GM23338 (cell line): Measurements from ENCODE around the gene ACAN. TPM values are rescaled to one million over a fixed set of nuclear protein-coding genes. Genes with fewer than 3 reads are reported as not detected.

Source experiments
- ATAC-seq: fragments of 200-7000 bp; cut with Tn5 transposase; 3 replicates; pipeline ENCODE4 v1.9.1; 2020
- DNase-seq: peaks from one replicate; pipeline ENCODE4 v3.0.0-alpha.2; 2015; ENCODE audit warnings: low spot score
- H2AFZ ChIP-seq: fragments of 200-600 bp; sonication (generic); 2 replicates; pipeline ENCODE4 v1.8.0; 2016; ENCODE audit warnings: antibody characterized with exemption, mild to moderate bottlenecking, moderate library complexity
- H3F3A ChIP-seq: fragments of 200-600 bp; sonication (generic); replicated peaks from 2 replicates; pipeline ENCODE4 v1.8.0; 2017; ENCODE audit warnings: antibody characterized with exemption, mixed run types, low read depth
- H3K27ac ChIP-seq: fragments of 200-600 bp; sonication (generic); 2 replicates; pipeline ENCODE4 v1.6.1; 2016; ENCODE audit warnings: low read depth
- H3K27me3 ChIP-seq: fragments of 200-600 bp; sonication (generic); 2 replicates; pipeline ENCODE4 v1.8.0; 2016; ENCODE audit warnings: mild to moderate bottlenecking, mixed run types, moderate library complexity; ENCODE audit not compliant: insufficient read depth
- H3K36me3 ChIP-seq: fragments of 200-600 bp; sonication (generic); 2 replicates; pipeline ENCODE4 v1.8.0; 2016; ENCODE audit warnings: mild to moderate bottlenecking; ENCODE audit not compliant: insufficient read depth
- H3K4me1 ChIP-seq: fragments of 200-600 bp; sonication (generic); 2 replicates; pipeline ENCODE4 v1.8.0; 2016; ENCODE audit warnings: mild to moderate bottlenecking, moderate library complexity; ENCODE audit not compliant: insufficient read depth
- H3K4me2 ChIP-seq: fragments of 200-600 bp; sonication (generic); 2 replicates; pipeline ENCODE4 v1.7.1; 2017; ENCODE audit warnings: mixed run types
- H3K4me3 ChIP-seq: fragments of 200-600 bp; sonication (generic); 2 replicates; pipeline ENCODE4 v1.6.1; 2016; ENCODE audit warnings: mixed run types
- H3K79me2 ChIP-seq: fragments of 200-600 bp; sonication (generic); replicated peaks from 2 replicates; pipeline ENCODE4 v1.8.0; 2017; ENCODE audit warnings: mild to moderate bottlenecking; ENCODE audit not compliant: insufficient read depth
- H3K9me2 ChIP-seq: fragments of 200-600 bp; sonication (generic); 2 replicates; pipeline ENCODE4 v1.8.0; 2017; ENCODE audit not compliant: insufficient read depth
- H4K20me1 ChIP-seq: fragments of 200-600 bp; sonication (generic); replicated peaks from 2 replicates; pipeline ENCODE4 v1.8.0; 2017; ENCODE audit warnings: mild to moderate bottlenecking; ENCODE audit not compliant: insufficient read depth
- H3K27ac Mint-ChIP-seq: 2 replicates; pipeline ENCODE4 v1.8.0; 2020; ENCODE audit warnings: inconsistent platforms, mild to moderate bottlenecking, moderate library complexity, mixed read lengths
- H3K27me3 Mint-ChIP-seq: 3 replicates; pipeline ENCODE4 v1.8.0; 2022; ENCODE audit warnings: low read depth, mild to moderate bottlenecking, moderate library complexity, mixed read lengths, inconsistent platforms; ENCODE audit not compliant: insufficient read depth, poor library complexity
- H3K36me3 Mint-ChIP-seq: 3 replicates; pipeline ENCODE4 v1.8.0; 2021; ENCODE audit warnings: low read depth, mild to moderate bottlenecking, inconsistent platforms, moderate library complexity, mixed read lengths
- H3K4me1 Mint-ChIP-seq: 3 replicates; pipeline ENCODE4 v1.8.0; 2020; ENCODE audit warnings: mild to moderate bottlenecking, inconsistent platforms, mixed read lengths
- H3K4me3 Mint-ChIP-seq: 3 replicates; pipeline ENCODE4 v1.8.0; 2021; ENCODE audit warnings: moderate library complexity, mild to moderate bottlenecking, inconsistent platforms, mixed read lengths
- H3K9me3 Mint-ChIP-seq: 3 replicates; pipeline ENCODE4 v1.8.0; 2020; ENCODE audit warnings: moderate library complexity, mild to moderate bottlenecking, inconsistent platforms, mixed read lengths
- EZH2 ChIP-seq: fragments of 200-600 bp; sonication (generic); IDR thresholded peaks from one replicate; pipeline ENCODE4 v1.8.0; 2017; ENCODE audit warnings: antibody characterized with exemption, mild to moderate bottlenecking, low read depth; ENCODE audit not compliant: unreplicated experiment
- EZH2phosphoT487 ChIP-seq: fragments of 200-600 bp; sonication (generic); IDR thresholded peaks from one replicate; pipeline ENCODE4 v1.8.1; 2018; ENCODE audit warnings: antibody characterized with exemption; ENCODE audit not compliant: unreplicated experiment
- JUNB ChIP-seq: IDR thresholded peaks from one replicate; pipeline ENCODE4 v1.6.1; 2016; ENCODE audit warnings: antibody characterized with exemption; ENCODE audit not compliant: unreplicated experiment
- NANOG ChIP-seq: IDR thresholded peaks from 2 replicates; pipeline ENCODE4 v1.6.1; 2016; ENCODE audit warnings: antibody characterized with exemption, borderline replicate concordance
- POLR2AphosphoS5 ChIP-seq: IDR thresholded peaks from 2 replicates; pipeline ENCODE4 v1.6.1; 2016; ENCODE audit warnings: antibody characterized with exemption, low read depth
- REST ChIP-seq: IDR thresholded peaks from one replicate; pipeline ENCODE4 v1.6.1; 2018; ENCODE audit warnings: antibody characterized with exemption; ENCODE audit not compliant: unreplicated experiment
- STAT1 ChIP-seq: IDR thresholded peaks from one replicate; pipeline ENCODE4 v1.6.1; 2016; ENCODE audit warnings: antibody characterized with exemption; ENCODE audit not compliant: unreplicated experiment
- ZNF114 ChIP-seq: fragments of 250-450 bp; sonication (Bioruptor Pico); IDR thresholded peaks from 2 replicates; pipeline ENCODE4 v1.5.0; 2020; ENCODE audit warnings: mild to moderate bottlenecking, moderate library complexity
- ZNF331 ChIP-seq: fragments of 250-450 bp; sonication (Bioruptor Pico); IDR thresholded peaks from 2 replicates; pipeline ENCODE4 v1.5.0; 2020; ENCODE audit warnings: low read depth, mild to moderate bottlenecking, moderate library complexity
- polyA plus RNA-seq: library from polyadenylated mRNA; unstranded; fragments of >200 nt; fragmentation: Nextera tagmentation; extraction: Ambion mirVana; gene quantifications from 2 replicates; pipeline ENCODE4 v1.2.1, GENCODE V29; 2016
- total RNA-seq: library from RNA; depleted of rRNA; stranded (reverse); fragments of >200 nt; shearing (Covaris generic); gene quantifications from 2 replicates; pipeline ENCODE4 v1.2.3, GENCODE V29; 2014
- TF ChIP-seq, protein P1 (sequence below): fragments of 250-450 bp; sonication (Bioruptor Pico); IDR thresholded peaks from 2 replicates; pipeline ENCODE4 v1.5.0; 2020; ENCODE audit warnings: mild to moderate bottlenecking, moderate library complexity
- TF ChIP-seq, protein P2 (sequence below): IDR thresholded peaks from 2 replicates; pipeline ENCODE4 v1.6.1; 2016; ENCODE audit warnings: antibody characterized with exemption

Gene ACAN
- total and polyA plus RNA-seq, 2 experiments from 2014 or later: 2.5 to 4.9 TPM

- no peaks in the 10 kb centered on the region for H3K36me3 ChIP-seq
- no peak for ATAC-seq
- Mint-ChIP-seq H3K4me1 (peaks cover 22% of the 10 kb centered on the region), H3K4me3 (no peak overlapping the region), H3K36me3 (no peaks in the 10 kb centered on the region), H3K27me3 (peaks cover 11% of the 10 kb centered on the region), H3K27ac (no peak overlapping the region), H3K9me3 (no peaks in the 10 kb centered on the region)
- H2AFZ ChIP-seq: no peak overlapping the region
- H4K20me1 ChIP-seq: no peaks in the 10 kb centered on the region
- 0 out of 2 replicates have a peak, but pooled peaks cover 7% of the 10 kb centered on the region for H3K9me2 ChIP-seq
- TF ChIP-seq, protein P1, sequence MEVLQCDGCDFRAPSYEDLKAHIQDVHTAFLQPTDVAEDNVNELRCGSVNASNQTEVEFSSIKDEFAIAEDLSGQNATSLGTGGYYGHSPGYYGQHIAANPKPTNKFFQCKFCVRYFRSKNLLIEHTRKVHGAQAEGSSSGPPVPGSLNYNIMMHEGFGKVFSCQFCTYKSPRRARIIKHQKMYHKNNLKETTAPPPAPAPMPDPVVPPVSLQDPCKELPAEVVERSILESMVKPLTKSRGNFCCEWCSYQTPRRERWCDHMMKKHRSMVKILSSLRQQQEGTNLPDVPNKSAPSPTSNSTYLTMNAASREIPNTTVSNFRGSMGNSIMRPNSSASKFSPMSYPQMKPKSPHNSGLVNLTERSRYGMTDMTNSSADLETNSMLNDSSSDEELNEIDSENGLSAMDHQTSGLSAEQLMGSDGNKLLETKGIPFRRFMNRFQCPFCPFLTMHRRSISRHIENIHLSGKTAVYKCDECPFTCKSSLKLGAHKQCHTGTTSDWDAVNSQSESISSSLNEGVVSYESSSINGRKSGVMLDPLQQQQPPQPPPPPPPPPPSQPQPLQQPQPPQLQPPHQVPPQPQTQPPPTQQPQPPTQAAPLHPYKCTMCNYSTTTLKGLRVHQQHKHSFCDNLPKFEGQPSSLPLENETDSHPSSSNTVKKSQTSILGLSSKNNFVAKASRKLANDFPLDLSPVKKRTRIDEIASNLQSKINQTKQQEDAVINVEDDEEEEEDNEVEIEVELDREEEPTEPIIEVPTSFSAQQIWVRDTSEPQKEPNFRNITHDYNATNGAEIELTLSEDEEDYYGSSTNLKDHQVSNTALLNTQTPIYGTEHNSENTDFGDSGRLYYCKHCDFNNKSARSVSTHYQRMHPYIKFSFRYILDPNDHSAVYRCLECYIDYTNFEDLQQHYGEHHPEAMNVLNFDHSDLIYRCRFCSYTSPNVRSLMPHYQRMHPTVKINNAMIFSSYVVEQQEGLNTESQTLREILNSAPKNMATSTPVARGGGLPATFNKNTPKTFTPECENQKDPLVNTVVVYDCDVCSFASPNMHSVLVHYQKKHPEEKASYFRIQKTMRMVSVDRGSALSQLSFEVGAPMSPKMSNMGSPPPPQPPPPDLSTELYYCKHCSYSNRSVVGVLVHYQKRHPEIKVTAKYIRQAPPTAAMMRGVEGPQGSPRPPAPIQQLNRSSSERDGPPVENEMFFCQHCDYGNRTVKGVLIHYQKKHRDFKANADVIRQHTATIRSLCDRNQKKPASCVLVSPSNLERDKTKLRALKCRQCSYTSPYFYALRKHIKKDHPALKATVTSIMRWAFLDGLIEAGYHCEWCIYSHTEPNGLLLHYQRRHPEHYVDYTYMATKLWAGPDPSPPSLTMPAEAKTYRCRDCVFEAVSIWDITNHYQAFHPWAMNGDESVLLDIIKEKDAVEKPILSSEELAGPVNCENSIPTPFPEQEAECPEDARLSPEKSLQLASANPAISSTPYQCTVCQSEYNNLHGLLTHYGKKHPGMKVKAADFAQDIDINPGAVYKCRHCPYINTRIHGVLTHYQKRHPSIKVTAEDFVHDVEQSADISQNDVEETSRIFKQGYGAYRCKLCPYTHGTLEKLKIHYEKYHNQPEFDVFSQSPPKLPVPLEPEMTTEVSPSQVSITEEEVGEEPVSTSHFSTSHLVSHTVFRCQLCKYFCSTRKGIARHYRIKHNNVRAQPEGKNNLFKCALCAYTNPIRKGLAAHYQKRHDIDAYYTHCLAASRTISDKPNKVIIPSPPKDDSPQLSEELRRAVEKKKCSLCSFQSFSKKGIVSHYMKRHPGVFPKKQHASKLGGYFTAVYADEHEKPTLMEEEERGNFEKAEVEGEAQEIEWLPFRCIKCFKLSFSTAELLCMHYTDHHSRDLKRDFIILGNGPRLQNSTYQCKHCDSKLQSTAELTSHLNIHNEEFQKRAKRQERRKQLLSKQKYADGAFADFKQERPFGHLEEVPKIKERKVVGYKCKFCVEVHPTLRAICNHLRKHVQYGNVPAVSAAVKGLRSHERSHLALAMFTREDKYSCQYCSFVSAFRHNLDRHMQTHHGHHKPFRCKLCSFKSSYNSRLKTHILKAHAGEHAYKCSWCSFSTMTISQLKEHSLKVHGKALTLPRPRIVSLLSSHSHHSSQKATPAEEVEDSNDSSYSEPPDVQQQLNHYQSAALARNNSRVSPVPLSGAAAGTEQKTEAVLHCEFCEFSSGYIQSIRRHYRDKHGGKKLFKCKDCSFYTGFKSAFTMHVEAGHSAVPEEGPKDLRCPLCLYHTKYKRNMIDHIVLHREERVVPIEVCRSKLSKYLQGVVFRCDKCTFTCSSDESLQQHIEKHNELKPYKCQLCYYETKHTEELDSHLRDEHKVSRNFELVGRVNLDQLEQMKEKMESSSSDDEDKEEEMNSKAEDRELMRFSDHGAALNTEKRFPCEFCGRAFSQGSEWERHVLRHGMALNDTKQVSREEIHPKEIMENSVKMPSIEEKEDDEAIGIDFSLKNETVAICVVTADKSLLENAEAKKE (CRISPR knock-in tag): no peak
- TF ChIP-seq POLR2AphosphoS5 (no peak), NANOG (no peak), STAT1 (no peak), EZH2phosphoT487 (no peak), EZH2 (no peak), JUNB (no peak), REST (no peak), ZNF331 (CRISPR knock-in tag) (no peak), ZNF114 (CRISPR knock-in tag) (no peak)
- TF ChIP-seq, protein P2, sequence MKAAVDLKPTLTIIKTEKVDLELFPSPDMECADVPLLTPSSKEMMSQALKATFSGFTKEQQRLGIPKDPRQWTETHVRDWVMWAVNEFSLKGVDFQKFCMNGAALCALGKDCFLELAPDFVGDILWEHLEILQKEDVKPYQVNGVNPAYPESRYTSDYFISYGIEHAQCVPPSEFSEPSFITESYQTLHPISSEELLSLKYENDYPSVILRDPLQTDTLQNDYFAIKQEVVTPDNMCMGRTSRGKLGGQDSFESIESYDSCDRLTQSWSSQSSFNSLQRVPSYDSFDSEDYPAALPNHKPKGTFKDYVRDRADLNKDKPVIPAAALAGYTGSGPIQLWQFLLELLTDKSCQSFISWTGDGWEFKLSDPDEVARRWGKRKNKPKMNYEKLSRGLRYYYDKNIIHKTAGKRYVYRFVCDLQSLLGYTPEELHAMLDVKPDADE: no peak
- H3K79me2 ChIP-seq: no peaks in the 10 kb centered on the region
- no peaks in the 10 kb centered on the region for H3F3A ChIP-seq
- H3K4me3 ChIP-seq: no peak overlapping the region
- no peak for DNase-seq
- no peak overlapping the region for H3K4me2 ChIP-seq
- no peak overlapping the region for H3K27ac ChIP-seq
- H3K4me1 ChIP-seq: peaks cover 21% of the 10 kb centered on the region
- H3K27me3 ChIP-seq: peaks cover 7% of the 10 kb centered on the region; the same call in 1 of the 2 replicates
Measured at GRCh38 chr15:88790486-88790885, 12.8 kb upstream of the ACAN start.
